RWPE1 (cell line): ENCODE results near the gene MVK.

ENCODE experiments used
- CTCF ChIA-PET: fragments of 350-600 bp; sonication (Branson Sonifier 250); formaldehyde crosslinking; extraction: SDS; loops from one replicate; lab custom pipeline; 2021; lab: Yijun Ruan, JAX
- POLR2A ChIA-PET: fragments of 400-600 bp; formaldehyde crosslinking; extraction: SDS; loops from one replicate; lab custom pipeline; 2020; ENCODE audit warnings: antibody characterized with exemption; ENCODE audit not compliant: low non-redundant PET; lab: Yijun Ruan, JAX
- DNase-seq: peaks from one replicate; pipeline ENCODE4 v3.0.0; 2012; ENCODE audit warnings: low spot score
- H3K27ac ChIP-seq: fragments of 450-650 bp; 2 replicates; pipeline ENCODE4 v1.5.1; 2017
- CTCF ChIP-seq: fragments of 450-650 bp; conservative IDR thresholded peaks from 2 replicates; pipeline ENCODE4 v1.5.1; 2017; ENCODE audit warnings: low read depth, mild to moderate bottlenecking

MVK gene

GRCh38 chr12:109560867-109561710 lies 12.5 kb upstream of the MVK start:
- TF ChIP-seq CTCF: no peak
- no peak for DNase-seq
- CTCF ChIA-PET: no interaction called here
- H3K27ac ChIP-seq: peak overlapping the region; percentile 22
- POLR2A ChIA-PET: no interaction called here

- ChIA-PET CTCF (no interaction called here), POLR2A (no interaction called here)
- no peak for DNase-seq
- no peak for TF ChIP-seq CTCF
- H3K27ac ChIP-seq: 0 out of 2 replicates have a peak overlapping the region, but pooled peaks have one; percentile 22
Observed at GRCh38 chr12:109561711-109562030, 11.9 kb upstream of the MVK start.

GRCh38 chr12:109562871-109563270 lies 10.7 kb upstream of the MVK start:
- CTCF ChIA-PET: no interaction called here
- H3K27ac ChIP-seq: no peak overlapping the region; the same call in 1 of the 2 replicates
- TF ChIP-seq CTCF: no peak
- POLR2A ChIA-PET: interaction anchor here (0.6 kb wide), 1 partner anchor 11 kb away, joined by 6 read pairs; no protein-coding TSS in a partner anchor
- no peak for DNase-seq

- POLR2A ChIA-PET: interaction anchor here (0.6 kb wide), 1 partner anchor 12 kb away, joined by 6 read pairs; no protein-coding TSS in a partner anchor
- no peak for TF ChIP-seq CTCF
- CTCF ChIA-PET: no interaction called here
- DNase-seq: no peak
- no peak overlapping the region; the same call in 1 of the 2 replicates for H3K27ac ChIP-seq
Observed at GRCh38 chr12:109563291-109564284, 10.0 kb upstream of the MVK start.

- H3K27ac ChIP-seq: no peak overlapping the region; the same call in 1 of the 2 replicates
- POLR2A ChIA-PET: no interaction called here
- CTCF ChIA-PET: no interaction called here
- no peak for TF ChIP-seq CTCF
- DNase-seq: no peak
Observed at GRCh38 chr12:109566424-109566823, 7.2 kb upstream of the MVK start.

- CTCF ChIA-PET: no interaction called here
- no peak overlapping the region for H3K27ac ChIP-seq
- POLR2A ChIA-PET: no interaction called here
- TF ChIP-seq CTCF: no peak
- DNase-seq: no peak
Observed at GRCh38 chr12:109567296-109567695, 6.3 kb upstream of the MVK start.
